SJCRH30 (cell line): Measurements from ENCODE around the gene GJC1. TPM values are rescaled to one million over a fixed set of nuclear protein-coding genes. Genes with fewer than 3 reads are reported as not detected.
A peak's percentile ranks its signal among the peaks of the same experiment; 100 is the strongest.

Experiments
- DNase-seq, 2 experiments: peaks; one replicate each; pipeline ENCODE4 v3.0.0-alpha.2; 2015 to 2020
- H3K27ac ChIP-seq: fragments of 250-450 bp; sonication (Bioruptor Pico); 2 replicates; pipeline ENCODE4 v1.5.1; 2020; ENCODE audit warnings: mild to moderate bottlenecking, moderate library complexity
- H3K27me3 ChIP-seq: fragments of 250-450 bp; sonication (Bioruptor Pico); 2 replicates; pipeline ENCODE4 v1.5.1; 2020; ENCODE audit warnings: mild to moderate bottlenecking, moderate library complexity
- H3K36me3 ChIP-seq: fragments of 250-450 bp; sonication (Bioruptor Pico); 2 replicates; pipeline ENCODE4 v1.5.1; 2020; ENCODE audit warnings: mild to moderate bottlenecking, moderate library complexity
- H3K4me1 ChIP-seq: fragments of 250-450 bp; sonication (Bioruptor Pico); 2 replicates; pipeline ENCODE4 v1.5.1; 2020; ENCODE audit warnings: mild to moderate bottlenecking, moderate library complexity
- H3K4me3 ChIP-seq: fragments of 250-450 bp; sonication (Bioruptor Pico); 2 replicates; pipeline ENCODE4 v1.5.1; 2020; ENCODE audit warnings: mild to moderate bottlenecking, moderate library complexity
- H3K9me3 ChIP-seq: fragments of 250-450 bp; sonication (Bioruptor Pico); replicated peaks from 2 replicates; pipeline ENCODE4 v1.5.1; 2020; ENCODE audit warnings: mild to moderate bottlenecking, moderate library complexity
- total RNA-seq: library from RNA; depleted of rRNA; stranded (reverse); fragments of >200 nt; shearing (Covaris generic); gene quantifications from 2 replicates; pipeline ENCODE4 v1.2.3, GENCODE V29; 2014

GJC1 gene
- total RNA-seq, 1 experiment from 2014 or later, result 47.4 TPM

DNA sequence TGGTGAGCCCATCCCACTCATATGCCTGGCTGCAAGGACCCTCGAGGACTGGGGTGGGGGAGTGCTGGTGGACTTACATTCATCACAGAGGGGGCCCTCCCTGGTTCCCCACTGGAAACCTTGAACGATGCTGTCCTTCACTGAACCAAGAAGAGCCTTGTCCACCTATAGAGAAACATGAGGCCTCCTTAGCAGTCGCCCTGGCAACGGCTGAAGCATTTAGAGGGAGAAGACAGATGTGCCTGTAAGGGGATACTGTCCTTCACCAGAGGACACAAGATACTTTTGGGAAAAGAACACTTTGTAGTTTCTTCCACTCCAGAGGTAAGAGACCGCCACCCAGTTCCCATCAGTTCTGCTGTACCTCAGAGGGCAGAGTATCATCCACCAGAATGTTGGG lies 24.1 kb upstream of the GJC1 start:
- Histone ChIP-seq H3K9me3 (no peaks in the 10 kb centered on the region), H3K36me3 (peaks cover 69% of the 10 kb centered on the region), H3K4me3 (no peak overlapping the region), H3K27ac (no peak overlapping the region), H3K4me1 (0 out of 2 replicates have a peak, but pooled peaks cover 2% of the 10 kb centered on the region), H3K27me3 (no peaks in the 10 kb centered on the region)
- DNase-seq, result no peak

DNA sequence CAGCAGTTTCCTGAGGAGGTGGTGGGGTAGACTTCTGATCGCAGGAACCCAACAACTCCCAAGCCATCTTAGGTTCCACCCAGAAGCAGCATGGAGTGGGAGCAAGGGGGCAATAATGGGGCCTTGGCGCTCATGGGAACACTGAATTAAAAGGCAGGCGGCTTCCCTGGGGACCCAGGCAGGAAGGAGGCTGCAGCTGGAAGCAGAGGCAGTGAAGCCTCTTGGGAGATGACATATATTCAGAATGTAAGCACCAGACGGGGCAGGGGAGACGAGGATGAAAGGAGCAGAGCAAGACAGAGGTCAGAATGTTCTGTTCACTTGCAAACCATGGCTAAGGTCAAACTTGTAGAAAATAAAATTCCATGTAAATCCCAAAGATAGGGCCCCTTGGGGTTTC lies 20.5 kb upstream of the GJC1 start:
- Histone ChIP-seq H3K4me1 (0 out of 2 replicates have a peak, but pooled peaks cover 2% of the 10 kb centered on the region), H3K36me3 (peaks cover 44% of the 10 kb centered on the region), H3K9me3 (no peaks in the 10 kb centered on the region), H3K27ac (no peak overlapping the region), H3K4me3 (no peak overlapping the region), H3K27me3 (no peaks in the 10 kb centered on the region)
- no peak for DNase-seq

DNA sequence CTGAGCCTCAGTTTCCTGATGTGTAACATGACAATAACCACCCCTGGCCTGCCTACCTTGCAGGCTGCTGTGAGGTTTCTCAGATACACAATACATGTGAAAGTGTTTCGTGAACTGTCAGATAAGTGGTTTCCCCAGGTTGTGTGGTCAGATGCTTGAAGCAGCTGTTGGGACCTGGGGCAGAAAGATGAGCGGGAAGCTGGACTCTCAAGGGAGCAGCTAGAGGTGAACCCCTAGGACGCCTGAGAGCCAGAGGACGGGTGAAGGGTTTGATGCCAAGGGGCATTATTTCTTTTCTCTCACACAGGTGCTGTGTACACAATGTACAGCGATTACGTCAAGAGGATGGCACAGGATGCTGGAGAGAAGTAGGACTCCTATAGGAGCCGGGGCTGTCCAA lies 19.9 kb upstream of the GJC1 start:
- H3K4me1 ChIP-seq, result 0 out of 2 replicates have a peak, but pooled peaks cover 2% of the 10 kb centered on the region
- H3K27me3 ChIP-seq, result no peaks in the 10 kb centered on the region
- H3K9me3 ChIP-seq, result no peaks in the 10 kb centered on the region
- H3K4me3 ChIP-seq, result no peak overlapping the region
- DNase-seq, result no peak
- no peak overlapping the region for H3K27ac ChIP-seq
- peaks cover 41% of the 10 kb centered on the region for H3K36me3 ChIP-seq

DNA sequence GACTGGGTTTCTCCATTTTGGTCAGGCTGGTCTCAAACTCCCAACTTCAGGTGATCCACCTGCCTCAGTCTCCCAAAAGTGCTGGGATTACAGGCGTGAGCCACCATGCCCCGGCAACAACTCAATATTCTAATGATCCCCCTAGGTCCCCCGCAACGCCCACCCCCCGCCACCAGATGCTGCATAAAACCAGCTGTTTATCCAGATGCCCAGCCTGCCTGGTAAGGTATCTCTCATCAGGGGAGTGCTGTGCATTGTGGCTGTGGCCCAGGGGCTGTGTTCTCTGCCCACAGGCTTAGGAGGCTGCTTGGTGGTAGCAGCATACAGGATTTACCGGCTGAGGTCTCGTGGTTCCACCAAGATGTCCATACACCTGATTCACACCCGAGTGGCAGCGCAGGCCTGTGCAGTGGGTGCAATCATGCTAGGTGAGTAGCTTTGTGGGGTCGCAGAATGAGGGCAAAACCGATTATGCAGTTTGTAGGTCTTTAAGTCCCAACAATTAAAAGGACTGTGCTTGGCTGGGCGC lies 18.9 kb upstream of the GJC1 start:
- Histone ChIP-seq H3K27ac (no peak overlapping the region), H3K4me1 (0 out of 2 replicates have a peak, but pooled peaks cover 2% of the 10 kb centered on the region), H3K27me3 (no peaks in the 10 kb centered on the region), H3K9me3 (no peaks in the 10 kb centered on the region), H3K36me3 (peaks cover 32% of the 10 kb centered on the region), H3K4me3 (no peak overlapping the region)
- DNase-seq, result no peak

DNA sequence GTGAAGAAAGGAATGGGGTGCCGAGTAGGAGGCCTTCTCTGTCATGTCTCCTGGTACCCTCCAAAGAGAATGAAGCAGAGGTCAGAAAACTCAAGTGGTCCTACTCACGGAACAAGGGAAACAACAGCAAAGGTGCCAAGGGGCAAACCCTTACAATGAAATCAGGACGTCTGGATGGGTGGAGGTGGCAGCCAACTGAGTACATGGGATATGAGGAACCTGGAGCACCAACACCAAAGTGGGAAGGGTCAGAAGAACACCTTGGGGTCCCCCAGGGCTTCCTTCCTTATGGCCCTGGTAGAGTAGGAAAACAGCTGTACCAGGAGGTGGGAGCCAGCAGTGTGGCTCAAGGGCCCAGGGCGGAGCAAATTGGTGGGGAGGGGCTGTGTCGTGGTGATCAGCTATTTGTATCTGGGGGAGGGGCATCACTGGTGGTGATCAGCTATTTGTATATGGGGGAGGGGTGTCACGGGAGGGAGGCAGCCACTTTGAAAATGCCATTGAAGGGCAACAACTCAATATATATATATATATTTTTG lies 18.2 kb upstream of the GJC1 start:
- 0 out of 2 replicates have a peak, but pooled peaks cover 2% of the 10 kb centered on the region for H3K4me1 ChIP-seq
- no peaks in the 10 kb centered on the region for H3K9me3 ChIP-seq
- H3K4me3 ChIP-seq, result no peak overlapping the region
- H3K27ac ChIP-seq, result no peak overlapping the region
- peaks cover 26% of the 10 kb centered on the region for H3K36me3 ChIP-seq
- no peaks in the 10 kb centered on the region for H3K27me3 ChIP-seq
- no peak for DNase-seq

DNA sequence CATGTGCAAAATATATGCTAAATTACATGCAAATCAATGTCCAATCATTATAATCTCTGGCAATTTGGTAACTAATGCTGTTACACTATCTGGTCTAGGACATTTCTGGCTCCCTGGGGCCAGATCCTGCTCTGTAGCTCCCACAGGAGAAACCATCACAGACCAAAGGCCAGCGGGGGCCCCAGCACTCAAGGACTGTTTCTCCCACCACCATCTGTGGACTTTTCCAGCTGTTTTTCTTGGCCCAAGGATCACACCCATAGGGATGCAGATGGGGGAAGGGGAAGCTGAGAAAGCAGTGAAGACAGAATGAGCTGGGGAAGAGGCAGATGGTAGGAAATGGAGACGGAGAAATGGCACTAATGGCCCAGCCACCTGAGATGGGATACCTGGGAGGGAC lies 17.5 kb upstream of the GJC1 start, which contains the start of gene HIGD1B:
Gene HIGD1B, plus strand, starts transcription at position 298 of the 400 bp plus-strand sequence. CDS start 270 bp downstream, outside the sequence.
- Histone ChIP-seq H3K27ac (no peak within 1 kb of the TSS), H3K4me1 (0 out of 2 replicates have a peak, but pooled peaks cover 2% of the 10 kb centered on the region), H3K36me3 (peaks cover 18% of the 10 kb centered on the region), H3K27me3 (no peaks in the 10 kb centered on the region), H3K4me3 (no peak within 1 kb of the TSS), H3K9me3 (no peaks in the 10 kb centered on the region)
- DNase-seq, result no peak

DNA sequence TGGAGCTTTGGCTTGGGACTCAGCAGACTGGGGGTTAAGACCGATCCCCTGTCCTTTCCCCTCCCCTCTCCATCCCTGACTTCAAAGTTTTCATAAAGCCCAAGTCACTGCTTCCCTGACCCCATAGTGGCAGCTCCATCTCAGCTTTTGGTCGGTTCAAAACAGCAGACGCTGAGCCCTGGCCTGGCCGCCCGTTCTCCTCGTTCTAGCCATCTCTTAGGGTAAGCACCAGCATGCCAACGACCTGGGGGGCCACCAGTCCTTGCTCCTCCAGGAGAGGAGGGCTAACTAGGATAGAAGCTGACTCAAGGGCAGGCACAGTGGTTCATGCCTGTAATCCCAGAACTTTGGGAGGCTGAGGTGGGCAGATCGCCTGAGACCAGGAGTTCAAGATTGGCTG lies 16.1 kb upstream of the GJC1 start:
- no peak overlapping the region for H3K27ac ChIP-seq
- no peaks in the 10 kb centered on the region for H3K27me3 ChIP-seq
- H3K4me3 ChIP-seq, result no peak overlapping the region
- H3K36me3 ChIP-seq, result peaks cover 8% of the 10 kb centered on the region
- no peak for DNase-seq
- H3K9me3 ChIP-seq, result no peaks in the 10 kb centered on the region
- H3K4me1 ChIP-seq, result 0 out of 2 replicates have a peak, but pooled peaks cover 2% of the 10 kb centered on the region

DNA sequence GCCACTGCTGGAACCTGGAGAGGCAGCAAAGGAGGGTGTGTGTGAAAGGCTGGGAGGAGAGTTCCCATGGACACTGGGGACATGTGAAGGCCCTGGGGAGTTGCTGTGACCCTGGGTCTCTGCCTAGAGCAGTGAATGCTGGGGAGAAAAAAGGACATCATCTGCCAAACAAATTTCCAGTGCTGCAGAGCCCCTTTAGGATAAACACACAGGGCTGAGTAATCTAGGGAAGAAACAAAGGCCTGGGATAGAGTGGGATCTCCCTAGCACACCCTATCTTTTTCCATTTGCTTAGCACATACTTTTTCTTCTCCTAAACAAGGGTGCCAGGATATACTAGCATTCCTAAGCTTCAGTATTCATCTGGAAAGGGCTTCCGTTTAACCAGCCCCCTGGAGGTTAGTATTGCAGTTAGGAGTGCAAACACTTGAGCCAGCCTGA lies 14.3 kb upstream of the GJC1 start:
- no peak for DNase-seq
- Histone ChIP-seq H3K4me3 (no peak overlapping the region), H3K27me3 (no peaks in the 10 kb centered on the region), H3K4me1 (no peaks in the 10 kb centered on the region), H3K36me3 (no peaks in the 10 kb centered on the region), H3K27ac (no peak overlapping the region), H3K9me3 (no peaks in the 10 kb centered on the region)

DNA sequence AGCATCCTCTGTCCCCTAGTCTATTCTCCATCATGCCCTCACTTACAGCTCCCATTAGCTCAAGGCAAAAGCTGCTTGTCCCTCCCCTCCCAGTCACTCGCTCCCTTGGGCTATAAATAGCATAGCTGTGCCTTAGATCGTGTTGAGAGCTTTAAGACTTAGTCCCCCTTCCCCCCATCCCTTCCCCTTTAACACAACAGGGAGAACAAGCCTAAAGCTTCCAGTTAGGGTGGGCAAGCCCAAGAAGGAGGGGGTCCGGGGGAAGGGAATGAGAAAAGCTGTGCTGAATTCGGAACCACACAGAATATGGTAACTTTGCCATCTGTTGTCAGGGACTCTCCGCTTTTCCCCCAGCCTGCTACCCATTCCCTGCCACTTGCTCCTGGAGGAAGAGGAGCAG lies 12.7 kb upstream of the GJC1 start:
- DNase-seq, result peak in 1 of 2 experiments; percentile 37
- H3K4me3 ChIP-seq, result no peak overlapping the region
- H3K27ac ChIP-seq, result no peak overlapping the region
- no peaks in the 10 kb centered on the region for H3K9me3 ChIP-seq
- H3K4me1 ChIP-seq, result no peaks in the 10 kb centered on the region
- no peaks in the 10 kb centered on the region for H3K36me3 ChIP-seq
- H3K27me3 ChIP-seq, result no peaks in the 10 kb centered on the region

DNA sequence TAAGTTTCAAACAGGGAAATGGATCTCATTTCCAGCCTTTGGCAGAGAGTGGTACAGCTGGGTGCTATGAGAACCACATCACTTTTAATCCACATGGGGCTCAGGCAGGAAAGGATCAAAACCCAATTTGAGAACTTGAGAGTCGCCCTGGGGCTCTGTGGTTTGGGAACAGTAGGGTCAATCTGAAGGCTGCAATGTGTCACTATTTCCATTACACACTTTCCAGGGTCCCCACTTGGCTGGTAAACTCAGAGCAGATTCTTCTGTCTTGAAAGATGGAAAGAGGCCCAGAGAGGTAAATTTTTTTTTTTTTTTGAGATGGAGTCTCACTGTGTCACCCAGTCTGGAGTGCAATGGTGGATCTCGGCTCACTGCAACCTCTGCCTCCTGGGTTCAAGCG lies 10.8 kb upstream of the GJC1 start:
- Histone ChIP-seq H3K27ac (no peak overlapping the region), H3K4me3 (no peak overlapping the region), H3K27me3 (no peaks in the 10 kb centered on the region), H3K36me3 (no peaks in the 10 kb centered on the region), H3K4me1 (no peaks in the 10 kb centered on the region), H3K9me3 (no peaks in the 10 kb centered on the region)
- peak in 1 of 2 experiments; percentile 43 for DNase-seq

DNA sequence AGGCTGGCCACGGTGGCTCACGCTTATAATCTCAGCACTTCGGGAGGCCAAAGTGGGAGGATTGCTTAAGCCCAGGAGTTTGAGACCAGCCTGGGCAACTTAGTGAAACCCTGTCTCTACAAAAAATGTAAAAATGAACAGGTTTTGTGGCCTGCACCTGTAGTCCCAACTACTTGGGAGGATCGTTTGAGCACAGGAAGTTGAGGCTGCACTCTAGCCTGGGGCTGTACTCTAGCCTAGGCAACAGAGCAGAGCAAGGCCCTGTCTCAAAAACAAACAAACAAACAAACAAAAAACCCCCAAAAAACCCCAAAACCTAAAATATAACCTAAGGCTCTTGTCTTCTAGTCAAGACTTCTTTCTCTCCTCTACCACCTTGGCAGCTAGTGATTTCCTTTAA lies 10.2 kb upstream of the GJC1 start:
- Histone ChIP-seq H3K36me3 (no peaks in the 10 kb centered on the region), H3K9me3 (no peaks in the 10 kb centered on the region), H3K27me3 (no peaks in the 10 kb centered on the region), H3K4me1 (no peaks in the 10 kb centered on the region), H3K27ac (no peak overlapping the region), H3K4me3 (no peak overlapping the region)
- no peak for DNase-seq

DNA sequence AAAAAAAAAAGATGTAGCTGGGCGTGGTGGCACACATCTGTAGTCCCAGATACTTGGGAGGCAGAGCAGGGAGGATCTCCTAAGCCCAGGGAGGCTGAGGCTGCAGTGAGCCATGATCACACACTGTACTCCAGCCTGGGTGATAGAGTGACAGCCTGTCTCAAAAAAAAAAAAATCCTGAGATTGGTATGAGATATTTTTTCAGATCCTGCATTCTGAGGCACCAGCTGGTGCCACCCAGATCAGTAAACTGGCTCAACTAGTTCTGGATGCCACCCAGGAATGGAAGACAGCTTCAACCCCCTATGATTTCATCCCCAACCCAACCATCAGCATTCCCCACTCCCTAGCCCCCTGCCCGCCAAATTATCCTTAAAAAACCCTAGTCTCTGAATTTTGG lies 7.1 kb upstream of the GJC1 start:
- DNase-seq, result no peak
- Histone ChIP-seq H3K27me3 (no peaks in the 10 kb centered on the region), H3K27ac (no peak overlapping the region), H3K9me3 (no peaks in the 10 kb centered on the region), H3K4me1 (no peaks in the 10 kb centered on the region), H3K36me3 (no peaks in the 10 kb centered on the region), H3K4me3 (no peak overlapping the region)

DNA sequence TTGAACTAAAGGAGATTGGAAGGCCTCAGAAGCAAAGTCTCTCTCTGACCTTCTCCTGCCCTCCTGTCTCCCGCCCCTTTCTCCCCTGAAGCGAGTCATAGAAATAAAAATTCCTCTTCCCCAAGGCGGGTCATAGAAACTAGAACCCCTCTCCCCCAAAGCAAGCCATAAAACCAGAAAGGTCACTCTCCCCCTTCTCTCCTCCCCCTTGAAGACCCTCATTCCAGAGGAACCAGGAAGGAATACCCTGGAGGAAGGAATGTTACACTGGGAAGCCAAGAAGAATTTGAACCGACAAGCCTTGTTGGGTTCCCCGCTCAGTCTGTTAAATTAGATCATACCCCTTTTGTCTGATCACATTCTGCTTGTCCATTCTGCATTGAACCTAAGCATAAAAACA lies 2.7 kb upstream of the GJC1 start:
- H3K36me3 ChIP-seq, result no peaks in the 10 kb centered on the region

DNA sequence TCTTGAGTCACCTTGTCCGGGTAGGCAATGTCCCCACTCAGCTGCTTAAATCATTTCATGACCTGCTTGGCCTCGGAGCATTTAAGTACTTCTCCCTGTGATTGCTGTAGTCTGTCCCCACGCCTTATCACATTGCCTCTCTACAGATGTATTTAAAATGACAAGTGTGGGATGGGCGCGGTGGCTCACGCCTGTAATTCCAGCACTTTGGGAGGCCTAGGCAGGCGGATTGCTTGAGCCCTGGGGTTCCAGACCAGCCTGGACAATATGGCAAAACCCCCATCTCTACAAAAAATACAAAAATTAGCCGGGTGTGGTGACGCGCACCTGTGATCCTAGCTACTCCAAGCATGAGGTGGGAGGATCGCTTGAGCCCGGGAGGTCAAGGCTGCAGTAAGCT lies 1.3 kb upstream of the GJC1 start:
- peaks cover 15% of the 10 kb centered on the region for H3K4me1 ChIP-seq
- H3K36me3 ChIP-seq, result no peaks in the 10 kb centered on the region; the same call in 1 of the 2 replicates

More for the DNA sequence above, 2.7 kb upstream of the GJC1 start:
- no peak overlapping the region for H3K27ac ChIP-seq
- no peaks in the 10 kb centered on the region for H3K27me3 ChIP-seq
- no peaks in the 10 kb centered on the region for H3K9me3 ChIP-seq
- DNase-seq, result no peak
- peaks cover 15% of the 10 kb centered on the region for H3K4me1 ChIP-seq
- H3K4me3 ChIP-seq, result no peak overlapping the region

DNA sequence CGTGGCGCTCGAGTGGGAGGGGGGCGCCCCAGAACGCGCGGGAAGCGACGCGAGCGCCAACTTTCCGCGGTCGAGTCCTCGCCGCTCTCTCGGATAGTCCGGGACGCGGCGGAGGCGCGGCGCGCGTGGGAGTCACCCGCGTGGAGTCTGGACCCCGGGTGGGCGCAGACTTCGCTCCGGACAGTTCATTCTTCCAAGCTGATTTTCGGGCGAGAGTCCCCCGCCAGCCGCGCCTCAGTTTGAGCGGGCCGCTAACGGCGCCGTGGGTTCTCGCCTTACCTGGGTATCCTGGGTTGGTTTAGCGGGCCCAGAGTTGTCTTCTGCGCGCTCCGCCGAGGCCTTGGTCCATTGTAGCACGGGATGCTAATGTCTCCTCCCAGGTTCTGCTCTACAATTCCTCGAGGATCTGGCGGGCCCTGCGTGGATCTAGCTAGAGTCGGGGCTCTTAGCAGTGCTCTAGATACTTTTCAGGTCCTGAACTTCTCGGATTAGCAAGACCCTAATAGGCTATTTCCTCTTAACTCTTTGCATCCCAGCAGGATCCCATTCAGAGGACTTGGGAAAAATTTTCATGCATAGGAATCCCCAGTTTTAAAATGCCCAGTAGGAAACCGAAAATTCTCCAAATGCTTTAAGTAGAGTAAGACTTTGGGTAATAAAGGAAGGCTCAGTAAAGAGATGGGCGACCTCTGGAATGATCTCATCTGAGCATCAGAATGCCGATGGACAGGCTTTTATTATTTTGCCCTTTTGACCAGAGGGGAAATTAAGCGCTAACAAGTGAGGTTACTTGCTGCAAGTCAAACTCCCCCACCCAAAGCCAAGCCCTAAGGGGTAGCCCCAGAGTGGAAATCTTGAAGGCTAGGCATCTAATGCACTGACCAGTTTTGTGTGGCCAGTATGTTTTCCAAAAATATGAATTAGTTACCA lies 537 bp upstream of the GJC1 start:
- Histone ChIP-seq H3K4me1 (peaks cover 15% of the 10 kb centered on the region), H3K36me3 (no peaks in the 10 kb centered on the region; the same call in 1 of the 2 replicates), H3K4me3 (peak overlapping the region; percentile 93), H3K27ac (peak overlapping the region; percentile 57), H3K27me3 (no peaks in the 10 kb centered on the region), H3K9me3 (no peaks in the 10 kb centered on the region)
- peak; percentile 51 to 62 for DNase-seq

More for the DNA sequence above, 1.3 kb upstream of the GJC1 start:
- DNase-seq, result no peak
- Histone ChIP-seq H3K27me3 (no peaks in the 10 kb centered on the region), H3K4me3 (no peak overlapping the region), H3K9me3 (no peaks in the 10 kb centered on the region), H3K27ac (no peak overlapping the region)
